NCI-H510A treated with DMSO at 0.1 percent for 48 hours (cell line): ENCODE data around the gene SLC39A10.
"Not testable (repeated sequence)": the region's sequence is repeated elsewhere in the genome, so short reads cannot be mapped to it uniquely, and the experiment has no call there.

Source experiments
- DNase-seq: peaks from one replicate; lab custom pipeline; 2025; lab: John Stamatoyannopoulos, UW

SLC39A10 gene

DNA sequence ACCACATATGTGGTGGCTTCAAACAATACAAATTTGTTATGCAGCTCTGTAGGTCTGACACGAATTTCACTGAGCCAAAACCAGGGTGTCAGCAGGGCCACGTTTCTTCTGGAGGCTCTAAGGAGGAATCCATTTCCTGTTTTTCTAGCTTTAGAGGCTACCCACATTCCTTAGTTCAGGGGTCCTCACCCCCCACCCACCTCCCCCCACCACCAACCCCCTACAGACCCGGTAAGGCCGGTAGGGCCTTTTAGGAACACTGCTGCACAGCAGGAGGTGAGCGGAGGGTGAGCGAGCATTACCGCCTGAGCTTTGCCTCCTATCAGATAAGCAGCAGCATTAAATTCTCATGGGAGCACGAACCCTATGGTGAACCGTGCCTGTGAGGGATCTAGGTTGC is 10.6 kb upstream of the SLC39A10 start:
- DNase-seq = no peak

GRCh38 chr2:195647302-195647701 is 9.7 kb upstream of the SLC39A10 start:
- no peak for DNase-seq

DNA sequence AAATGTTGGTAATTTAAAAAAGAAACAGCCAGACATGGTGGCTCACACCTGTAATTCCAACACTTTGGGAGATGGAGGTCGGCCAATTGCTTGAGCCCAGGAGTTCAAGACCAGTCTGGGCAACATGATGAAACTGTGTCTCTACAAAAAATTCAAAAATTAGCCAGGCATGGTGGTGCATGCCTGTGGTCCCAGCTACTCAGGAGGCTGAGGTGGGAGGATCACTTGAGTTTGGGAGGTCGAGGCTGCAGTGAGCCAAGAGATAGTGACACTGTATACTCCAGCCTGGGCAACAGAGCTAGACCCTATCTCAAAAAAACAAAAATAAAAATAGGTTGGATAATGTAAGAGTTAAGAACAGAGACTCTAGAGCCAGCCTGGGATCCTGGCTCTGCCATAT is 8.7 kb upstream of the SLC39A10 start:
- not testable (repeated sequence) for DNase-seq

DNA sequence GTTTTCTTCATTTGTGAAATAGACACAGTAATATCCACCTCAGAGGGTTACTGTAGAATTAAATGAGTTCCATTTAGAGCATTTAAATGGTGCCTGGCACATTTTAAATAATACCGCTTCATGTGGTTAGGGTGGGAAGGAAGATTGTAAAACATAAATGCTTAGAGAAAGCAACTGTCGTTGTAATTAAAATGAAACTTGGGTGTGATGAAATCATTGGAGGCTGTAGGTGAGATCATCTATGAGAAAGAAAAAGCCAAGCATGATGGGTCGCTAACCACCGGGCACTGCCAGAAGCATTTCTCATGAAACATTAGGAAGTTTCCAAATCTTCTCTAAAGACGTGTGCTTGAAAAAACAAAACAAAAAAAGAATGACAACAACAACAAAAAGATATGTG is 8.2 kb upstream of the SLC39A10 start:
- DNase-seq = no peak

- no peak for DNase-seq
These were observed 7.3 kb upstream of the SLC39A10 start for GRCh38 chr2:195649629-195650190.

GRCh38 chr2:195651046-195651445 is 6.0 kb upstream of the SLC39A10 start:
- DNase-seq = no peak

- DNase-seq = no peak
These were observed 4.1 kb upstream of the SLC39A10 start for GRCh38 chr2:195652911-195653310.

DNA sequence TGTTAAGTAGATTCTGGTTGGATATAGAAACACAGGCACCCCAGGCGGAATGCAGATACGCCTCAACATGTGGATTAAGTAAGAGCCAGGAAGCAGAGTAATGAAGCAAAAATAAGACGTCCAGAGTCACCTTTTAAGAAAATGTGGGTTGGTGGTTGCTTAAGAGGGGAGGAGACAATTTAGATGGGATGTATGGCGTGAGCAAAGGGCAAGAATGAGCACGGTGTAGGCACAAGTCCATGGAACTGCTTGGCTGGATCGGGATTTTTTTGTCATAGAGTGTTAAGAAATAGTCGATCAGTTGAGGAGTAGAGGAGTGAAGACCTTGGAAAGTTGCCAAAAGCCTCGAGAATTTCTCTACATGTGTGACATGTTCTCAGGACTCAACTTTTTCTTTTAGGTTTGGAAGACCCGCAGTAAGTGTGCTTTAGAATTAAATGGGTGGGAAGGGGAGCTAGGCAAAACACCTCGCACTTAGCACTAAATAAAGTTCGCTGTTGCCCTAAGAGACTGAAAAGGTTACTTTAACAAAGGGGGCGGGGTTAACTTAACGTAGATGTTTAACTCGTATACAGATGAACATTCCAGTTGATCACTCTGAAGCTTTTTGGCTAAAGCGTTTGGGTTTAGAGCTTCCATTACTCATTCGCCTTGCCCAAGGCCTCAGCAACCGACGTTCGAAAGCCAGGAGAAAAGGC is 716 bp upstream of the SLC39A10 start:
- DNase-seq = no peak

DNA sequence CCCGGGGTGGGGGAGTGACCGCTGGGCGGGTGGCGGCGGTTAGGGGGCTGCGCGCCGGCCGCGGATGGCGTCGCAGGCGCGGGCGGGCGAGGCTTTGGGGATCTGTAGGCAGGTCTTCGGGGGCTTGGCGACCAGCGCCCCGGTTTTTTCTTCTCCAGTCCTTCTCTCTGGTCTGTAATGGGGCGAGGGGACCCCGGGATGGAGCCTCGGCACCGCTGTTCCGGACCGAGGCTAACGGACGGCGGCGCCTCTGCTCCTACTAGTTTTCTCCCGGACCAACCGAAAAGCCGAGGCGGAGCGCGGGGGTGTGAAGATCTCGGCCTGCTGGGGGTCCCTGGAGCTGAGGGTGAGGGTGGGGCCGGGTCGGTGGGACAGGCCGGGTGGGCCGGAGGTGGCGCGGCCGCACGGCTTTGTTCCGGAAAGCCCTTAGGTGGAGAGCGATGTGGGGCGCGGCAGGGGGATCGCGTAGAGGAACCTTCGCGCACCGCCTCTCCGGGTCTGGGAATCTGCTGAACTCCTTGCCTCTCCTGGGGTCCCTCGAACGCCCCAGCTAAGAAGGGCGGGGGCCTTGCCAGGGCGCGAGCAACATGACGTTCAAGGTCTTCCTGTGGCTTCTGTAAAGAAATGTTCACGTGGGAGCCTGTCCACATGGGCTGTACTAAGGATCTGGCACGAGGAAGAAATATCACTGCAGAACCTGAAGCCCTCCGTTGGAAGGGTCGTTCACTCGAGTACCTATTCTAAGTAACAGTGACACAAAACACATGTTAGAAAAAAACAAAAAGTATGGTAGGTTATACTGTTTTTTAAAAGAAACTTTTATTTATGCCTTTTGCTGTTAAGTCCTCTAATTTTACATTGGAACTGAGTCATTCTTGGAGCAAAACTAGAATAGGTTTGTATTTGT is 861 bp downstream of the SLC39A10 start:
- peak; percentile 34 for DNase-seq

- peak; percentile 39 for DNase-seq
These were observed 1.5 kb downstream of the SLC39A10 start for GRCh38 chr2:195658541-195658890.

- peak; percentile 46 for DNase-seq
These were observed 2.1 kb downstream of the SLC39A10 start for GRCh38 chr2:195659114-195659513.

DNA sequence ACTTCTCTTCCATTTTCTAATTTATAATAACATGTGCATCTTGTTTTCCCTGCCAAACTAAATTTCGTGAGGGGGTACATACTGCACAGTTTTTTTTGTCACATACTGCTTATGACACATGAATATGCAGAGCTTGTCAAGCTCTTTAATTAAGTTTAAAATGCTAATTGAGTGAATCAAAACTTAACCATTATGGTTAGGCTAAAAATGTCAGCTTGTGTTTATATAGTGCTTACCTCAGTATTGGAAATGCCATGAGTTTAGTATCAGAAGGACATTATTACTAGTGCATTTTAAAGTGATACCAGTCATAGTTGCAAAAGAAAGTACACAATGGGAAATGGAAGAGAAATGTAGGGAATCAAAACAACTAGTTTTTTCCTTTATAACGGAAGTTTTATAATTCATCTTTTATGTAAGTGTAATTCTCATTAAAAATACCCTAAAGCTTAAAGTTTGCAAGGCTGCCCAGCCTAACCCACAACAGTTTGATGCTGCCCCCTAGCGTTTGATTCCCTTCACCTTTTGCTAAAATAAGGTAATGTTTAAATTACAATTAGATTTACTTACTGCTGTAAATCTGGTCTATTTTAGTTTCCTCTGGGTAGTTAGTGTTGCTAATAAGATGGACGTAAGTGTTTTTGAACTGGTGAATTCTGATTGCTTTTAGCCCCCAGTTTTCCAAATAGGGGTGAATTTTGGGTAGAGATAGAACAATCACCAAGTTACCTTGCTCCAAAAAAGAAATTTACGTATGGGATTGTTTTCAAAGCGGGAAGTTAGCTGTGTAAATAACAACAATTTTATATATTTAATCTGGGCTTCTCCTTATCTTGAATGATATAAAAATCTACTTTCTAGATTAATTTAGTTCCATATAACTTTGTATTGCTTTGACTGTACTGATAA is 3.2 kb downstream of the SLC39A10 start:
- DNase-seq = peak; percentile 76

- no peak for DNase-seq
These were observed 5.1 kb downstream of the SLC39A10 start for GRCh38 chr2:195662138-195662537.

- DNase-seq = no peak
These were observed 6.0 kb downstream of the SLC39A10 start for GRCh38 chr2:195663007-195663406.

DNA sequence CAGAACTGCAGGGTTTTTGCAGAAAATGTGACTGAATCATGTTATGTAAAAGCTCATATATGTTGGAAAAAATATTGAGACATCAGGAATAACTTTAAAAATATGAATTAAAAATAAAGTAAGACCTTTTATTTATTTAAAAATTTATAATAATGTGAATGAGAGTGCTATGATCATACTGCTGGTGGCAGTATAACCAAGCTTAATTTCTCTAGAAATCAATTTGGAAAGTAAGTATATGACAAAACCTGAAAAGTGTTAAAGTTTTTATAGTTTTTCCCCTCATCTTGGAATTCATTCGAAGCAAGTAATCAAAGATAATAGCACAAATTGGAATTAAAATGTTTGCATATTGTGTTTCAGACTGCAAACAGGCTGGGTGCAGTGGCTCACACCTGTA is 7.5 kb downstream of the SLC39A10 start:
- DNase-seq = no peak

DNA sequence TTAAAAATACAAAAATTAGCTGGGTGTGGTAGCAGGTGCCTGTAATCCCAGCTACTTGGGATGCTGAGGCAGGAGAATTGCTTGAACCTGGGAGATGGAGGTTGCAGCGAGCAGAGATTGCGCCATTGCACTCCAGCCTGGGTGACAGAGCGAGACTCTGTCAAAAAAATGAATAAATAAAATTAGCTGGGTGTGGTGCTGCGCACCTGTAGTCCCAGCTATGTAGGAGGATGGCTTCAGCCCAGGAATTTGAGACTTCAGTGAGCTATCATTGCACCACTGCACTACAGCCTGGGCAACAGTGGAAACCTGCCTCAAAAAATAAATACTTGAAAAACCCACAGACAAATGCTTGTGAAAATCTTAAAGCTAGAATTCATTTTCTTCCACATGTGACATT is 8.1 kb downstream of the SLC39A10 start:
- DNase-seq = not testable (repeated sequence)

- no peak for DNase-seq
These were observed 9.2 kb downstream of the SLC39A10 start for GRCh38 chr2:195666113-195666712.

- no peak for DNase-seq
These were observed 10.9 kb downstream of the SLC39A10 start for GRCh38 chr2:195667974-195668373.

DNA sequence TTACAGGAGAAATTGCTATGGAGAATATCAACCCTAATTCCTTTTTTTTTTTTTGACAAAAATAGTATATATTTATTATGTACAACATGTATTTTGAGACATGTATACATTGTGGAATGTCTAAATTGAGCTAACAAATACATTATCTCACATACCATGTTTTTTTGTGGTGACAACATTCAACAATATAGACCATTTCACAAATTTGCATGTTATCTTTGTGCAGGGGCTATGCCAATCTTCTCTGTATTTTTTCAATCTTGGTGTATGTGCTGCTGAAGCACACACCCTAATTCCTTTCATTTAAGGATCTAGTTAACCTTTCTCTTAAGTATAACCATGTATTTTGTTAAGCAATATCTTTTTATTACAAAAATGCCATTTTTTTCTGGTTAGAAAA is 13.2 kb downstream of the SLC39A10 start:
- no peak for DNase-seq

- DNase-seq = no peak
These were observed 14.5 kb downstream of the SLC39A10 start for GRCh38 chr2:195671563-195671962.

DNA sequence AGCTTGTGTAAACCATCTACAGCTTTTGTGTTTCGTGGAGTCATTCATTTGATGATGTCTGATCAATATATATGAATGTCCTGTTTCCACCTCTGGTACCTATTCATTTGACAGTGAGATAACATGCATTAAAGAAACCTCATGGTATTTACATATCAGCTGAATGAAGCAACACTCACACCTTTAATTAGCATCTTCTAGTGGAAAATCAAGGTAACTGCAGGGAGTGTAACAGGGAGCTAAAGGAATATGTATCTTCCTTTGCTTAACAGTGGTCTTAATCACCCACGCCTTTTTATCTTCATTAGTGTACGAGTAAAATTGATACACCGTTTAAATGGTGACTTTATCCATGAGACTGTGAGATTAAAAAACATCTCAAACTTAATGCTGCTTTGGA is 15.6 kb downstream of the SLC39A10 start:
- no peak for DNase-seq
